HEK293T (cell line): Measurements from ENCODE around the gene MCM5.

Experiments used
- CTCF ChIA-PET: fragments of 350-600 bp; formaldehyde crosslinking; extraction: SDS; loops from one replicate; lab custom pipeline; 2021; ENCODE audit warnings: antibody characterized with exemption, inconsistent platforms; lab: Yijun Ruan, JAX
- POLR2A ChIA-PET: fragments of 350-600 bp; formaldehyde crosslinking; extraction: SDS; loops from one replicate; lab custom pipeline; 2020; ENCODE audit warnings: antibody characterized with exemption, inconsistent platforms; lab: Yijun Ruan, JAX
- DNase-seq: peaks from one replicate; pipeline ENCODE4 v3.0.0; 2012; ENCODE audit warnings: mixed read lengths; ENCODE audit errors: extremely low spot score
- ARNT ChIP-seq: fragments of 450-650 bp; IDR thresholded peaks from 2 replicates; pipeline ENCODE4 v1.6.1; 2017; ENCODE audit warnings: mild to moderate bottlenecking
- BHLHE40 ChIP-seq: fragments of 450-650 bp; IDR thresholded peaks from 2 replicates; pipeline ENCODE4 v1.6.1; 2016; ENCODE audit warnings: mild to moderate bottlenecking, moderate library complexity, borderline replicate concordance
- CTBP1 ChIP-seq: fragments of 450-650 bp; IDR thresholded peaks from 2 replicates; pipeline ENCODE4 v1.6.1; 2016; ENCODE audit warnings: borderline replicate concordance
- ELF4 ChIP-seq: fragments of 450-650 bp; IDR thresholded peaks from 2 replicates; pipeline ENCODE4 v1.6.1; 2017; ENCODE audit warnings: antibody characterized with exemption
- FOXA1 ChIP-seq: fragments of 450-650 bp; IDR thresholded peaks from 2 replicates; pipeline ENCODE4 v1.6.1; 2016; ENCODE audit warnings: mild to moderate bottlenecking
- FOXK2 ChIP-seq: fragments of 450-650 bp; IDR thresholded peaks from 2 replicates; pipeline ENCODE4 v1.6.1; 2016; ENCODE audit warnings: mild to moderate bottlenecking
- FOXM1 ChIP-seq: fragments of 450-650 bp; IDR thresholded peaks from 2 replicates; pipeline ENCODE4 v1.6.1; 2017; ENCODE audit warnings: mild to moderate bottlenecking, borderline replicate concordance
- HDGF ChIP-seq: fragments of 450-650 bp; IDR thresholded peaks from 2 replicates; pipeline ENCODE4 v1.6.1; 2017; ENCODE audit warnings: antibody characterized with exemption, borderline replicate concordance
- L3MBTL2 ChIP-seq: fragments of 450-650 bp; conservative IDR thresholded peaks from 2 replicates; pipeline ENCODE4 v1.6.1; 2016; ENCODE audit warnings: mild to moderate bottlenecking
- LEF1 ChIP-seq: fragments of 450-650 bp; IDR thresholded peaks from 2 replicates; pipeline ENCODE4 v1.6.1; 2017; ENCODE audit warnings: mild to moderate bottlenecking, borderline replicate concordance
- NFRKB ChIP-seq: fragments of 450-650 bp; IDR thresholded peaks from 2 replicates; pipeline ENCODE4 v1.6.1; 2016; ENCODE audit warnings: mild to moderate bottlenecking, moderate library complexity
- PKNOX1 ChIP-seq: fragments of 450-650 bp; IDR thresholded peaks from 2 replicates; pipeline ENCODE4 v1.6.1; 2016
- SP1 ChIP-seq: fragments of 450-650 bp; IDR thresholded peaks from 2 replicates; pipeline ENCODE4 v1.6.1; 2017
- SUZ12 ChIP-seq: fragments of 450-650 bp; IDR thresholded peaks from 2 replicates; pipeline ENCODE4 v1.6.1; 2016; ENCODE audit warnings: mild to moderate bottlenecking
- TARDBP ChIP-seq: fragments of 450-650 bp; IDR thresholded peaks from 2 replicates; pipeline ENCODE4 v1.6.1; 2016
- ZNF384 ChIP-seq: fragments of 450-650 bp; IDR thresholded peaks from 2 replicates; pipeline ENCODE4 v1.6.1; 2016

Gene MCM5

GRCh38 chr22:35451592-35451991 lies 51.7 kb downstream of the MCM5 start:
- CTCF ChIA-PET = no interaction called here
- no peak for DNase-seq
- no peak for TF ChIP-seq TARDBP
- no peak for TF ChIP-seq FOXM1
- no peak for TF ChIP-seq HDGF
- no peak for TF ChIP-seq ELF4
- TF ChIP-seq ZNF384 = no peak
- no peak for TF ChIP-seq SP1
- TF ChIP-seq FOXA1 = no peak
- no peak for TF ChIP-seq L3MBTL2
- TF ChIP-seq NFRKB = no peak
- no peak for TF ChIP-seq PKNOX1
- TF ChIP-seq BHLHE40 = no peak
- TF ChIP-seq FOXK2 = no peak
- TF ChIP-seq LEF1 = no peak
- POLR2A ChIA-PET = no interaction called here

GRCh38 chr22:35452351-35452781 lies 52.4 kb downstream of the MCM5 start:
- no peak for TF ChIP-seq ELF4
- TF ChIP-seq PKNOX1 = no peak
- TF ChIP-seq ARNT = no peak
- TF ChIP-seq CTBP1 = no peak
- TF ChIP-seq BHLHE40 = no peak
- no peak for TF ChIP-seq LEF1
- no peak for TF ChIP-seq SP1
- TF ChIP-seq HDGF = no peak
- TF ChIP-seq ZNF384 = no peak
- TF ChIP-seq FOXA1 = no peak
- no peak for TF ChIP-seq FOXK2
- no peak for TF ChIP-seq L3MBTL2
- ChIA-PET CTCF (no interaction called here), POLR2A (no interaction called here)
- DNase-seq = no peak

- POLR2A ChIA-PET = no interaction called here
- no peak for DNase-seq
- CTCF ChIA-PET = no interaction called here
- TF ChIP-seq TARDBP = no peak
- no peak for TF ChIP-seq ELF4
- no peak for TF ChIP-seq FOXM1
- TF ChIP-seq NFRKB = no peak
- no peak for TF ChIP-seq LEF1
- TF ChIP-seq SUZ12 = no peak
- TF ChIP-seq FOXK2 = no peak
Observed at GRCh38 chr22:35452810-35453743, 53.1 kb downstream of the MCM5 start.

- CTCF ChIA-PET = no interaction called here
Observed at GRCh38 chr22:35454416-35455054, 54.6 kb downstream of the MCM5 start.

GRCh38 chr22:35455529-35455928 lies 55.6 kb downstream of the MCM5 start:
- POLR2A ChIA-PET = no interaction called here
- TF ChIP-seq FOXM1 (no peak), FOXA1 (no peak), ELF4 (no peak), BHLHE40 (no peak), ZNF384 (no peak), TARDBP (no peak), LEF1 (no peak), SUZ12 (no peak), NFRKB (no peak), L3MBTL2 (no peak), FOXK2 (no peak), HDGF (no peak)
- no peak for DNase-seq
- CTCF ChIA-PET = no interaction called here

More at GRCh38 chr22:35454416-35455054, 54.6 kb downstream of the MCM5 start:
- no peak for DNase-seq
- POLR2A ChIA-PET = no interaction called here
- TF ChIP-seq HDGF (no peak), L3MBTL2 (no peak), CTBP1 (no peak), FOXK2 (no peak), NFRKB (no peak), FOXM1 (no peak)

GRCh38 chr22:35456757-35457156 lies 56.8 kb downstream of the MCM5 start:
- POLR2A ChIA-PET = no interaction called here
- TF ChIP-seq SP1 (no peak), L3MBTL2 (no peak), SUZ12 (no peak), ARNT (no peak), ELF4 (no peak), HDGF (no peak), FOXM1 (no peak), FOXK2 (no peak), BHLHE40 (no peak), PKNOX1 (no peak), TARDBP (no peak), FOXA1 (no peak), CTBP1 (no peak), ZNF384 (no peak), LEF1 (no peak), NFRKB (no peak)
- DNase-seq = no peak
- CTCF ChIA-PET = interaction anchor here (0.6 kb wide), 1 partner anchor 610 kb away, joined by 3 read pairs; no protein-coding TSS in a partner anchor
